ENCODE results near the gene TCF7L1.
"Not testable (repeated sequence)": the region's sequence is repeated elsewhere in the genome, so short reads cannot be mapped to it uniquely, and the experiment has no call there.

The TCF7L1 gene

GRCh38 chr2:85116207-85116606, 17.0 kb upstream of the TCF7L1 start:
- H3K27me3 ChIP-seq (ENCODE audit: insufficient read depth, poor library complexity, severe bottlenecking): peaks cover 8% of the 10 kb centered on the region
- no peak for TF ChIP-seq CTCF (IDR thresholded peaks at IDR 0.05; ENCODE audit: insufficient read depth, low read length)
- no peak for TF ChIP-seq REST (IDR thresholded peaks at IDR 0.05; ENCODE audit: insufficient replicate concordance, low read depth)
- no peak for TF ChIP-seq POLR2AphosphoS5 (IDR thresholded peaks at IDR 0.05; ENCODE audit: low read depth)
- TF ChIP-seq SPI1 (IDR thresholded peaks at IDR 0.05; ENCODE audit: borderline replicate concordance, low read depth): no peak
- no peak for TF ChIP-seq GABPA (IDR thresholded peaks at IDR 0.05; ENCODE audit: low read depth)
- no peak for DNase-seq (ENCODE audit: low read depth in 1 of 2, low spot score in 1 of 2)

GRCh38 chr2:85119900-85120299, 13.3 kb upstream of the TCF7L1 start:
- Histone ChIP-seq H3K27ac (replicated peaks) (no peak overlapping the region), H3K4me3 (replicated peaks; ENCODE audit: insufficient read depth, low read length) (no peak overlapping the region), H3K27me3 (ENCODE audit: insufficient read depth, poor library complexity, severe bottlenecking) (peaks cover 8% of the 10 kb centered on the region)
- no peak for DNase-seq (ENCODE audit: low read depth in 1 of 2, low spot score in 1 of 2)
- no peak for TF ChIP-seq REST (IDR thresholded peaks at IDR 0.05; ENCODE audit: insufficient replicate concordance, low read depth)
- no peak for TF ChIP-seq POLR2AphosphoS5 (IDR thresholded peaks at IDR 0.05; ENCODE audit: low read depth)
- no peak for TF ChIP-seq CTCF (IDR thresholded peaks at IDR 0.05; ENCODE audit: insufficient read depth, low read length)
- no peak for TF ChIP-seq GABPA (IDR thresholded peaks at IDR 0.05; ENCODE audit: low read depth)
- no peak for TF ChIP-seq SPI1 (IDR thresholded peaks at IDR 0.05; ENCODE audit: borderline replicate concordance, low read depth)

More at GRCh38 chr2:85116207-85116606, 17.0 kb upstream of the TCF7L1 start:
- no peak overlapping the region for H3K27ac ChIP-seq (replicated peaks)
- H3K4me3 ChIP-seq (replicated peaks; ENCODE audit: insufficient read depth, low read length): no peak overlapping the region

GRCh38 chr2:85120363-85120762, 12.8 kb upstream of the TCF7L1 start:
- Histone ChIP-seq H3K4me3 (replicated peaks; ENCODE audit: insufficient read depth, low read length) (no peak overlapping the region), H3K27ac (replicated peaks) (no peak overlapping the region), H3K27me3 (ENCODE audit: insufficient read depth, poor library complexity, severe bottlenecking) (peaks cover 8% of the 10 kb centered on the region)
- DNase-seq (ENCODE audit: low read depth in 1 of 2, low spot score in 1 of 2): no peak
- TF ChIP-seq SPI1 (IDR thresholded peaks at IDR 0.05; ENCODE audit: borderline replicate concordance, low read depth) (no peak), CTCF (IDR thresholded peaks at IDR 0.05; ENCODE audit: insufficient read depth, low read length) (no peak), REST (IDR thresholded peaks at IDR 0.05; ENCODE audit: insufficient replicate concordance, low read depth) (no peak), POLR2AphosphoS5 (IDR thresholded peaks at IDR 0.05; ENCODE audit: low read depth) (no peak), GABPA (IDR thresholded peaks at IDR 0.05; ENCODE audit: low read depth) (no peak)

- not testable (repeated sequence) for H3K27ac ChIP-seq (replicated peaks); H3K27me3 ChIP-seq (ENCODE audit: insufficient read depth, poor library complexity, severe bottlenecking); H3K4me3 ChIP-seq (replicated peaks; ENCODE audit: insufficient read depth, low read length); DNase-seq (ENCODE audit: low read depth in 1 of 2, low spot score in 1 of 2)
These were observed 6.7 kb upstream of the TCF7L1 start for GRCh38 chr2:85126462-85126861.

Measured in HL-60 (cell line).